H4 (cell line): Measurements from ENCODE around the gene MFAP1. TPM values are rescaled to one million over a fixed set of nuclear protein-coding genes. Genes with fewer than 3 reads are reported as not detected.
"Not testable (repeated sequence)": the region's sequence is repeated elsewhere in the genome, so short reads cannot be mapped to it uniquely, and the experiment has no call there.

Experiments
- DNase-seq: peaks from one replicate; pipeline ENCODE4 v3.0.0-alpha.2; 2015; ENCODE audit warnings: low spot score
- total RNA-seq: library from RNA; depleted of rRNA; stranded (reverse); fragments of >200 nt; shearing (Covaris generic); gene quantifications from 2 replicates; pipeline ENCODE4 v1.2.3, GENCODE V29; 2014

Gene MFAP1
- total RNA-seq, 1 experiment from 2014 or later = 37.9 TPM

- not testable (repeated sequence) for DNase-seq
Observed at GRCh38 chr15:43825305-43825704, 815 bp upstream of the MFAP1 start.

GRCh38 chr15:43821505-43821904, 3.0 kb downstream of the MFAP1 start:
- no peak for DNase-seq

DNA sequence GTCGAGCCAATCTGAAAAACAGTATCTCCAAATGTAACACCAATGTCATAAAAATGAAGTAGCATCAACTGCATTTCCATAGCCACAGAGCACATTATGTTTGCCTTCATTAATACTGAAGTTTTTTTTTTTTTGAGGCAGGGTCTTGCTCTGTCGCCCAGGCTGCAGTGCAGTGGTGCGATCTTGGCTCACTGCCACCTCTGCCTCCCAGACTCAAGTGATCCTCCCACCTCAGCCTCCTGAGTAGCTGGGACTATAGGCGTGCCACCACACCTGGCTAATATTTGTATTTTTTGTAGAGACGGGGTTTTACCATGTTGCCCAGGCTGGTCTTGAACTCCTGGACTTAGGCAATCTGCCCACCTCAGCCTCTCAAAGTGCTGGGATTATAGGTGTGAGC, 9.4 kb downstream of the MFAP1 start:
- DNase-seq = not testable (repeated sequence)

DNA sequence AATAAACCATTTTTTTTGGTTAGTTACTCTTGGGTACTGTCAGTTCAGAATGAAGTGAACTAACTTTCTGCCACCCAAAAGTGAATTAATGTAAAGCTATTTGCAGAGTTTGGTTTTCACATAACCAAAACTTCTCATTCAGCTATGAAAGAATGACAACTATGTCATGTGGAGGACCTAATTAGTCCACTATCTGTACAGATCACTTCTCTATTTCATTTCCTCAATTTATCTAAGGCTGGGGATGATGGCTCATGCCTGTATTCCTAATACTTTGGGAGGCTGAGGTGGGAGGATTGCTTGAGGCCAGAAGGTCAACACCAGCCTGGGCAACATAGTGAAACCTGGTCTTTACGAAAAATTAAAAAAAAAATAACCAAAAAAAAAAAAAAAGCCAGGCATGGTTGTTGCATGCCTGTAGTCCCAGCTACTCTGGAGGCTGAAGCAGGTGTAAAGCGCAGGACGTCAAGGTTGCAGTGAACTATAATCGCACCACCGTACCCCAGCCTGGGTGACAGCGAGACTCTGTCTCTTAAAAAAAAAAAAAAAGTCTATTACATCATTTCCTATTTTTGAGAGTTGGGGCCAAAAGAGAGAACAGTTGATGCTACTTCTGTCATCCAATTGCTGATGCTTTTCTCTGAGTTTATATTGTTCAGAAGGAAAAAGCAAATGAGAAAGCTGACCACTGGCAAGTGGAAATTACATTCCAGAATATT, 15.4 kb downstream of the MFAP1 start:
- DNase-seq = no peak

GRCh38 chr15:43808435-43808950, 16.0 kb downstream of the MFAP1 start:
- DNase-seq = no peak

- not testable (repeated sequence) for DNase-seq
Observed at GRCh38 chr15:43802676-43803075, 21.8 kb downstream of the MFAP1 start.

DNA sequence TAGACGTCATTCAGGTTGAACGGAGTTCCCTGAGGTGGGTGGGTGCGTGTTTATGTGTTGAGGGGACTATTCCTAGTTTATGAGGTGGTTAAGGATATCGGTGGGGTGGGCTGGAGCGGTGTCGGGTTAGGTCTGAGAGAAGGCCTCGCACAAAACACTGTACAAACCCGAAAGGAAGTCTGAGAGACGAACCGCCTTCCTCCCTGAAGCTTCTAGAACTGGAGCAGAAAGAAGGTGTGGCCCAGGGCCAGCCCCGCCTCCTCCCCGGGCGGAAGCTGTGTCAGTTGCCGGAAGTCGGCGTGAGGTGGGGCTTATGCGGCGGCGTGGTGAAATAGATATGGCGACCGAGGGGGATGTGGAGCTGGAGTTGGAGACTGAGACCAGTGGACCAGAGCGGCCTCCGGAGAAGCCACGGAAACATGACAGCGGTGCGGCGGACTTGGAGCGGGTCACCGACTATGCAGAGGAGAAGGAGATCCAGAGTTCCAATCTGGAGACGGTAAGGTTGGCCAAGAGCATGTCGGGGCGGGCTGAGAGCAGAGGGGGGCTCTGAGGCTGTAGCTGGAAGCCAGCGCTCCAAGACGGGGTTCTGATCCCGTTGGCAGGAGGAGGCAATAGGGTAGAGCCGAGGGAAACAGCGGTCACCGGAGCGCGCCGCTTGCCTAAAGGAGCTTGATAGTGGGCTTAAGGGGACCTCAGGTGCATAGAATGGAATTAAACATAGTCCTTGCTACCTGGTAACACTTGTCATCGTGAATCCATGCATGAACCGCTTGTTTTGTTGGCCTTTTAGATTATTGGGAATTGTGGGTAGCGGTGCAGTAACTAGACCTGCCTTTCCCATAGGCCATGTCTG, 24.0 kb downstream of the MFAP1 start, which contains the start of gene HYPK:
Gene HYPK, plus strand, starts transcription at position 314 of the 856 bp plus-strand sequence. Its CDS starts 24 bp downstream, at position 338.
- peak; percentile 82 for DNase-seq

DNA sequence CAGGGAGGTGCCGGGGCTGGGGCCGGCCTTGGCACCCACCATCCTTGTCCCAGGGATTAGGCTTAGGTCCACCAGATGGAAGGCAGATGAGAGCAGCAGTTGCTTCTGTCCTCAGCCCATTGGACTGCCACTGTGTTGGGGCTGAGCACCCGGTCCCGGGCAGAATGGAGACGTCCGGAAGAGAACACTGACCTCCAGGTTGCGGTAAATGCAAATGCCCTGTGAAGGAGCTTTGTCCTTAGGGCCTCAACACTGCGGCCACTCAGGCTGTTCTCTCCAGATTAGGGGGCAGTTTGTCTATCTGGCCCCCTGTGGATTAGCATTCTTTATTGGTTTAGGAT, 24.6 kb downstream of the MFAP1 start, which contains the start of gene SERINC4:
Gene SERINC4, minus strand, starts transcription at position 276 of the 341 bp plus-strand sequence. Its CDS starts 234 bp downstream, at position 42.
- no peak for DNase-seq

DNA sequence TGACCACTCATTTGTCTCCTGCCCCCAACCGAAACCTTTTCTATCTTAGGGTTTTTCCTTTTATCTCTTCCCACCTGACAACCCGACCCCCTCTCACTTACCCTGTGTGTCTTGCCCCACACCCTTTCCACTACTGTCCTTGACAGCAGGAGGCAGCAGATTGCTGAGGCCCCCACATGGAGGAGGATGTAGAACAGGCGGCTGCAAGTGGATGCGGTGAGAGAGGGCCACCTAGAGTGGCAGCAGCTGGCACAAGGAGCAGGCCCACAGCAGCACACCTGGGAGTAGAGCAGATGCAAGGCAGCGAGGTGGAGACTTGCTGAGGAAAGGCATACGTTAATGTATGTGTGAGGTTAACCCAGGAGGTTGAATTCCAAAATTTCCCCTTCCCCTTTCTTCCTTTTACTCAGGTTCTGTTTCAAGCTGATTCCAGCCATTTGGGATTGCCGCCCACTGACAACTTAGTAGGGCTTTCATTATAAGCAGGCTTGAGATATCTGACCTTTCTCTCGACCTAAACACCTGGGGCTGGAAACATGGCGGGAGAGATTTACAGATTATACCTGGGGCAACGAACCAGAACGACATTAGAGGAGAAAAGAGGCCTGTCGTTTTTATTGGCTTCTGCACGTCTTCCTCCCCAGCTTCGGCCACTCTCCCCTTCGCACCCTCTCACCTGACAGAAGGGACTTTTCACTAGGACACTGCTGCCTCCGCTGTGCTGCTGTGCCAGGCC, 25.1 kb downstream of the MFAP1 start:
- no peak for DNase-seq

- DNase-seq = no peak
Observed at GRCh38 chr15:43796566-43796965, 27.9 kb downstream of the MFAP1 start.

DNA sequence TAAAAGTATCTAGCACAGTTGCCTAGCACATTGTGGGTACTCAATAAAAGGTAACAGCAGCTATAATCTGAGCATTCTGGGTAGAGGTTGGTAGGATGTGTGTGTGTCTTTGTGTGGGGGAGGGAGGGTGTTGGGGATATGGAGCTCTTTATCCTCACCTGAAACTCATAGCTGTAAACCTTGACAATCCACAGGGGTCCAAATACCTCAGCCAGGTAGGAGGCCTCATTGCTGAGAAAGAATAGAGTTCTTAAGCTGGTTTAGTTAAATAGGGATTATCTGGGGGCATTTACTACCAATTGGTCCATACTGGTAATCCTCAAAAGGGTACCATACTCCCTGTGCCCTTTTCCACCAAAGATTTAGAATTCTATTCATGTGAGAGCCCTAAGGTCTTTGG, 28.5 kb downstream of the MFAP1 start:
- no peak for DNase-seq

- no peak for DNase-seq
Observed at GRCh38 chr15:43795197-43795596, 29.3 kb downstream of the MFAP1 start.

DNA sequence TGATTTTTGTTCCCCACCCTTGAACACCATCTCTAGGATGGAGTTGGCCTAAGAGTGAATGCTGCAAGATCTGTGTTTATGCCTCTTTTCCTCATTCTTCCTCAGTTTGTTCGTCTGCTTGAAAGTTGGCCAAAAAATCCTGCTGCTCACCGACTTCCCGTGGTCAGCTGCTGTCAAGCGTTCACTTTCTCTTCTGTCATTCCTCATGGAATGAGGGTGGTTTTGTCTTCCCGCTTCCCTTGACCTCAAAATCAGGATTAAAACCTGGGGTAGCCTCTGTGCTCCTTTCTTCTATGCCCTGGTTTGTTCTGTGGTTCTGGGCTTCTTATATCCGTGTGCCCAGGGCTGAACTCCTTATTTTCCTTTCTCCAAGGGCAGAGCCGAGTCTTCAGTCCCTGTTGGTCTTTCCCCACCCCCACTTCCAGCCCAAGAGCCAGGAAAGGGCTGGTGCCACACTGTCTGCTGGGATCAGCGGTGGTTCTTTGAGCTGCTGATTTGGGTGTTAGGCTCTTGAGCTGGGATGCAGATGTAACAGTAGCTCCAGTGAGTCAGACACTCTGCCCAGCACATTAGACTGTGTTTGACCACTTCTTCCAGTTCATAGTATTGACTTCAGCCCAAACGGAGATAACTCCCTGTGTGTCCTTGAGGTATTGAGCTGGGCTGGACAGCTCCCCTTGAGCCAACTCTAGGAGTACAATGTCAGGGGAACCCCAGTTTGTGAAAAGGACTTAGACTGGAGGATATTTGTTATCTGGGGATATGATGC, 30.0 kb downstream of the MFAP1 start:
- DNase-seq = no peak

DNA sequence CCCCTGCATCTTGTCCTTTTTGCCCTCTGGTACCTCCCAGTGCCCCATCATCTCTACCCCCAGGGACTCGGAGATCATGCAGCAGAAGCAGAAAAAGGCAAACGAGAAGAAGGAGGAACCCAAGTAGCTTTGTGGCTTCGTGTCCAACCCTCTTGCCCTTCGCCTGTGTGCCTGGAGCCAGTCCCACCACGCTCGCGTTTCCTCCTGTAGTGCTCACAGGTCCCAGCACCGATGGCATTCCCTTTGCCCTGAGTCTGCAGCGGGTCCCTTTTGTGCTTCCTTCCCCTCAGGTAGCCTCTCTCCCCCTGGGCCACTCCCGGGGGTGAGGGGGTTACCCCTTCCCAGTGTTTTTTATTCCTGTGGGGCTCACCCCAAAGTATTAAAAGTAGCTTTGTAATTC, 30.8 kb downstream of the MFAP1 start:
- DNase-seq = no peak

- DNase-seq = no peak
Observed at GRCh38 chr15:43792761-43793476, 31.6 kb downstream of the MFAP1 start.

DNA sequence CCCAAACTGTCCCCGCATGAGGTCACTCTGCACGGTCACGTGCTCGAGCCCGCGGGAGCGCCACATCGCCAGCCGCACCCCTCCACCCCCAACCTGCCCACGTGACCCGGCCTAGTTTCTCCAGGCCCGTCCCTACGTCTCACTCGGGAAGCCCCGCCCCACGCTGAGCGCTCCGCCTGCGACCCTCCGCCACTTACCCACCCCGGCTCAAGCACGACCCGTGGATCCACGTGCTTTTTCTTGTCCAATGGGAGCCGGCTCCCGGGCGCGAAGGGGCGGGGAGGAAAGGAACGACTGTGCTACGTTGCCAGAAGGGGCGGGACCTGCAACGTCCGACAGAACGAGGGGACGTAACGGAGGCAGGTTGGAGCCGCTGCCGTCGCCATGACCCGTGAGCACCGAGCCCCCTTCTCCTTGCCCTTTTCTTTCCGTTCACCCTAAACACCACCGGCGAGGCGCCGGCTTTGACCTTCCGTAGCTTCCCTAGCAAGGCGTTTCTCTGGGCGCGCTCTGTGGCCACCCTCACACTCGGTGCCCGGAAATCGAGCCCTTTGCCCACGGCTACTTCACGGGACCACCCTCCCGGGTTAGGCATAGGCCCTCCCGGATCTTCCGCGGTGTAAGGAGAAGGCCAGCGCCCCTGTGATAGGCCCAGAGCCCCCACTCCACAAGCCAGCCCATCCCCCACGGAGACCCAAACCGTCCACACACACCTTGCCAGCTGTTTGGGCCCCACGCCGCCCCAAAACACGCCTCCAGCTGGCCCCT, 32.3 kb downstream of the MFAP1 start, which contains the start of gene SERF2:
Gene SERF2, plus strand, starts transcription at position 328 of the 768 bp plus-strand sequence. Its CDS starts 57 bp downstream, at position 385.
- peak; percentile 99 for DNase-seq

DNA sequence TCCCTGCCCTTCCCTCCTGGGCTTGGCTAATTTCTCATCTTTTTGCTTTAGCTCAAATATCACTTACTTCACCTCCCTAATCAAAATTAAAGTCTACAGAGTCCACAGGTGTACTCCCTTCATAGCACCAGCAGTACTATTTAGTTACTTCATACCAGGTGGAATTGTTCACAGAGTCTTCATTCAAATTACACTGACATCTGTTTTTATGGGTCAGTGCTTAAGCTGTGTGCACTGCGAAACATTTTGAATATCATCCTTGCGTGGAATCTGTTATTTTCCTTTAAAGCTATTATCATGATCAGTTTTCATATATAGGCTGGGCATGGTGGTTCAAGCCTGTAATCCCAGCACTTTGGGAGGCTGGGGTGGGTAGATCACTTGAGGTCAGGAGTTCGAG, 35.1 kb downstream of the MFAP1 start:
- DNase-seq = no peak

GRCh38 chr15:43779016-43779415, 45.5 kb downstream of the MFAP1 start:
- no peak for DNase-seq

- DNase-seq = peak; percentile 74
Observed at GRCh38 chr15:43777267-43777914, 47.1 kb downstream of the MFAP1 start.
